Measurements from ENCODE around the gene ZG16B.

Gene ZG16B

DNA sequence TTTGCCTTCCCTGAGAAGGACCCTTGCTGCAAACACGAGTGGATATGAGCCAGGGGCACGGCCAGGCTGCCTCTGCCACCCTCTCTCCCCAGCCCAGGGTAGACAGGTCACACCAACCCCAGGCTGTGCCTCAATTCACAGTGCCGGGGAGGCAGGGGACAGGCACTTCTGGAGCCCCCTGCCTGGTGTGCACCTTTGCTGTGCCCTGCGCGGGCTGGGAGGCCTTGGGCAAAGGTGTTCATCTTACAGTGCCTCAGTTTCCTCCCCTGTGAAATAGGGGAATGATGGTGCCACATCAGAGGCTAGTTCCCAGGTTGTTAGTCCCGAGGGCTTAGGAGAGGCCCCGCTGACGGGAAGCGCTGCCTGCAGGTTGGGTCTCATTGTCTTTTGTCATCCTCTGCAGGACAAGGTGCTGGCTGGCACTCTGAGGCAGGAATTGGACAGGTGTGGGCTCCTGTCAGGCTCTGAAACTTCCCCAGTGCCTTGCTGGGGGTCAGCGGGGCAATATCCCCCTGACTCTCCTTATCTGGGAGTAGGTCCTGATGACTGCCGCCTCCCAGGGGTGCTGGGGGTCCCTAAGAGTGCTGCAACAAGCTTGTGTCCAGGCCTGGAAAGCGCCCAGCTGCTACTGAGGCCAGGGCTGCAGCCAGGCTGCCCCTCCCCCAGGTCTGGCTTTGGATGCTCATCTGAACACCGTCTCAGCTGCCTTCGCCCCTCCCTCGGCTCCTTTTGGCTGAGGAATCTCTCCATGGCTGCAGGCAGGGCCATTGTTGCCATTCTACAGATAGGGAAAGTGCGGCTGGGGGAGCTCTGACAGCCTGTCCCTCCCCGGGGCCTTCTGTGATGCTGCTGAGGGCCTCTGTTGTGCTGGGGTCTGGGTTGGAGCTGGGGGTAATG lies 9.9 kb upstream of the ZG16B start:
- H2AFZ ChIP-seq (ENCODE audit: low read length), result no peak overlapping the region
- H3K36me3 ChIP-seq (ENCODE audit: insufficient read depth, low read length), result no peaks in the 10 kb centered on the region
- no peak overlapping the region for H3K4me3 ChIP-seq (ENCODE audit: low read length, poor library complexity, severe bottlenecking)
- H3K27me3 ChIP-seq (ENCODE audit: insufficient read depth, low read length, poor library complexity, severe bottlenecking), result no peaks in the 10 kb centered on the region
- H3K4me2 ChIP-seq (ENCODE audit: low read depth, low read length, poor library complexity, severe bottlenecking), result no peak overlapping the region
- TF ChIP-seq EZH2phosphoT487 (IDR thresholded peaks at IDR 0.05; ENCODE audit: borderline replicate concordance), result no peak
- TF ChIP-seq, protein P1, sequence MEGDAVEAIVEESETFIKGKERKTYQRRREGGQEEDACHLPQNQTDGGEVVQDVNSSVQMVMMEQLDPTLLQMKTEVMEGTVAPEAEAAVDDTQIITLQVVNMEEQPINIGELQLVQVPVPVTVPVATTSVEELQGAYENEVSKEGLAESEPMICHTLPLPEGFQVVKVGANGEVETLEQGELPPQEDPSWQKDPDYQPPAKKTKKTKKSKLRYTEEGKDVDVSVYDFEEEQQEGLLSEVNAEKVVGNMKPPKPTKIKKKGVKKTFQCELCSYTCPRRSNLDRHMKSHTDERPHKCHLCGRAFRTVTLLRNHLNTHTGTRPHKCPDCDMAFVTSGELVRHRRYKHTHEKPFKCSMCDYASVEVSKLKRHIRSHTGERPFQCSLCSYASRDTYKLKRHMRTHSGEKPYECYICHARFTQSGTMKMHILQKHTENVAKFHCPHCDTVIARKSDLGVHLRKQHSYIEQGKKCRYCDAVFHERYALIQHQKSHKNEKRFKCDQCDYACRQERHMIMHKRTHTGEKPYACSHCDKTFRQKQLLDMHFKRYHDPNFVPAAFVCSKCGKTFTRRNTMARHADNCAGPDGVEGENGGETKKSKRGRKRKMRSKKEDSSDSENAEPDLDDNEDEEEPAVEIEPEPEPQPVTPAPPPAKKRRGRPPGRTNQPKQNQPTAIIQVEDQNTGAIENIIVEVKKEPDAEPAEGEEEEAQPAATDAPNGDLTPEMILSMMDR (conservative IDR thresholded peaks at IDR 0.05; ENCODE audit: low read length), result no peak
- no peaks in the 10 kb centered on the region for H3K9me2 ChIP-seq (replicated peaks; ENCODE audit: low read depth, low read length)
- no peaks in the 10 kb centered on the region for H3K9me3 ChIP-seq (ENCODE audit: insufficient read depth, low read depth, low read length)
- H3K79me2 ChIP-seq (ENCODE audit: insufficient read depth, low read length), result no peaks in the 10 kb centered on the region
- no peaks in the 10 kb centered on the region for H3F3A ChIP-seq (ENCODE audit: low read depth)
- no peaks in the 10 kb centered on the region for H3K4me1 ChIP-seq (ENCODE audit: insufficient read depth, low read length, poor library complexity, severe bottlenecking)
- H4K20me1 ChIP-seq (ENCODE audit: insufficient read depth, low read length, poor library complexity, severe bottlenecking), result no peaks in the 10 kb centered on the region
- H3K9ac ChIP-seq (ENCODE audit: low read depth, low read length, poor library complexity, severe bottlenecking), result no peak overlapping the region

DNA sequence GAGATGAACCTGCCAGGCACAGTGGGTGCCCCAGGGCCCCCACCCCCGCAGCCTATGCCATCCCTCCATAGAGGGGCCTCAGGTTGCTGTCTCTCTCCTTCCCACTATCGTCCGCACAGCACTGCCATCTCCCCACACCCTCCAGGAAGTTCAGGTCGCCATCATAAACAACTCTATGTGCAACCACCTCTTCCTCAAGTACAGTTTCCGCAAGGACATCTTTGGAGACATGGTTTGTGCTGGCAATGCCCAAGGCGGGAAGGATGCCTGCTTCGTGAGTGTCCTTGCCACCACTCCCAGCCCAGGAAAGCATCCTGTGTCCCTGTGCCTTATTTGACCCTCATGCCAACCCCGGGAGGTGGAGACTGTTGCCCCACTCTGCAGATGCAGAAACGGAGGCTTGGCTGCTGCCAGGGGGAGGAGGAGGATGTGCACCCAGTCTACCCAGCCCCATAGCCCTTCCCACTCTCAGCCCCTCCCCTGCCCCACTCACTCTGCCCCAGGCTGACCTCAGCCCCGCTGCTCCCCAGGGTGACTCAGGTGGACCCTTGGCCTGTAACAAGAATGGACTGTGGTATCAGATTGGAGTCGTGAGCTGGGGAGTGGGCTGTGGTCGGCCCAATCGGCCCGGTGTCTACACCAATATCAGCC lies 9.1 kb upstream of the ZG16B start:
- no peaks in the 10 kb centered on the region for H3K9me3 ChIP-seq (ENCODE audit: insufficient read depth, low read depth, low read length)
- H3K4me3 ChIP-seq (ENCODE audit: low read length, poor library complexity, severe bottlenecking), result no peak overlapping the region
- H3K9me2 ChIP-seq (replicated peaks; ENCODE audit: low read depth, low read length), result no peaks in the 10 kb centered on the region
- no peaks in the 10 kb centered on the region for H3K36me3 ChIP-seq (ENCODE audit: insufficient read depth, low read length)
- TF ChIP-seq EZH2phosphoT487 (IDR thresholded peaks at IDR 0.05; ENCODE audit: borderline replicate concordance), result no peak
- TF ChIP-seq, protein P1 (conservative IDR thresholded peaks at IDR 0.05; ENCODE audit: low read length), result no peak
- H3K4me2 ChIP-seq (ENCODE audit: low read depth, low read length, poor library complexity, severe bottlenecking), result no peak overlapping the region
- H3K79me2 ChIP-seq (ENCODE audit: insufficient read depth, low read length), result no peaks in the 10 kb centered on the region
- no peaks in the 10 kb centered on the region for H3F3A ChIP-seq (ENCODE audit: low read depth)
- H2AFZ ChIP-seq (ENCODE audit: low read length), result no peak overlapping the region
- no peaks in the 10 kb centered on the region for H3K4me1 ChIP-seq (ENCODE audit: insufficient read depth, low read length, poor library complexity, severe bottlenecking)
- H3K27me3 ChIP-seq (ENCODE audit: insufficient read depth, low read length, poor library complexity, severe bottlenecking), result no peaks in the 10 kb centered on the region
- no peaks in the 10 kb centered on the region for H4K20me1 ChIP-seq (ENCODE audit: insufficient read depth, low read length, poor library complexity, severe bottlenecking)
- no peak overlapping the region for H3K9ac ChIP-seq (ENCODE audit: low read depth, low read length, poor library complexity, severe bottlenecking)

DNA sequence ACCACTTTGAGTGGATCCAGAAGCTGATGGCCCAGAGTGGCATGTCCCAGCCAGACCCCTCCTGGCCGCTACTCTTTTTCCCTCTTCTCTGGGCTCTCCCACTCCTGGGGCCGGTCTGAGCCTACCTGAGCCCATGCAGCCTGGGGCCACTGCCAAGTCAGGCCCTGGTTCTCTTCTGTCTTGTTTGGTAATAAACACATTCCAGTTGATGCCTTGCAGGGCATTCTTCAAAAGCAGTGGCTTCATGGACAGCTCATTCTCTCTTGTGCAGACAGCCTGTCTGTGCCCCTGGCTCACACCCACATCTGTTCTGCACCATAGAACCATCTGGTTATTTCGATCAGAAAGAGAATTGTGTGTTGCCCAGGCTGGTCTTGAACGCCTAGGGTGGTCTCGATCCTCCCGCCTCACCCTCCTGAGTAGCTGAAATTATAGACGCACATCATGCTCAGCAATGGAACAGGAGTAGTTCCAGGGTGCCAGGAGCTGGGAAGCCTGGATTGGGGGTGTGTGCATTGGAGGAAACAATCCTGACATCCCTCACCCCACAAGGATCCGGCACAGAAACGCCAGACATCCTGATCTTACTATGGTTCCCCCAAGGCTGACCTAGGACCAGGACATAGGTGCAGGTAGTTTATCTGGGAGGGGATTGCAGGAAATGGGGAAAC lies 8.5 kb upstream of the ZG16B start:
- H3K9me2 ChIP-seq (replicated peaks; ENCODE audit: low read depth, low read length), result no peaks in the 10 kb centered on the region
- no peaks in the 10 kb centered on the region for H3K4me1 ChIP-seq (ENCODE audit: insufficient read depth, low read length, poor library complexity, severe bottlenecking)
- H3K27me3 ChIP-seq (ENCODE audit: insufficient read depth, low read length, poor library complexity, severe bottlenecking), result no peaks in the 10 kb centered on the region
- H3F3A ChIP-seq (ENCODE audit: low read depth), result no peaks in the 10 kb centered on the region
- no peak for TF ChIP-seq EZH2phosphoT487 (IDR thresholded peaks at IDR 0.05; ENCODE audit: borderline replicate concordance)
- TF ChIP-seq, protein P1 (conservative IDR thresholded peaks at IDR 0.05; ENCODE audit: low read length), result no peak
- no peaks in the 10 kb centered on the region for H3K79me2 ChIP-seq (ENCODE audit: insufficient read depth, low read length)
- H3K9ac ChIP-seq (ENCODE audit: low read depth, low read length, poor library complexity, severe bottlenecking), result no peak overlapping the region
- H3K9me3 ChIP-seq (ENCODE audit: insufficient read depth, low read depth, low read length), result no peaks in the 10 kb centered on the region
- no peaks in the 10 kb centered on the region for H4K20me1 ChIP-seq (ENCODE audit: insufficient read depth, low read length, poor library complexity, severe bottlenecking)
- no peak overlapping the region for H2AFZ ChIP-seq (ENCODE audit: low read length)
- no peak overlapping the region for H3K4me2 ChIP-seq (ENCODE audit: low read depth, low read length, poor library complexity, severe bottlenecking)
- H3K36me3 ChIP-seq (ENCODE audit: insufficient read depth, low read length), result no peaks in the 10 kb centered on the region
- H3K4me3 ChIP-seq (ENCODE audit: low read length, poor library complexity, severe bottlenecking), result no peak overlapping the region

Data from Loucy (cell line).